ENCODE data around the gene PPM1D. TPM values are rescaled to one million over a fixed set of nuclear protein-coding genes. Genes with fewer than 3 reads are reported as not detected.

PPM1D gene
- polyA plus RNA-seq, 1 donor = 11.9 TPM

- Histone ChIP-seq H3K36me3 (ENCODE audit: control insufficient read depth, insufficient read depth, low read length) (peaks cover 31% of the 10 kb centered on the region), H3K27me3 (ENCODE audit: control insufficient read depth, insufficient read depth, low read length) (no peaks in the 10 kb centered on the region), H3K9me3 (ENCODE audit: control insufficient read depth, low read depth, low read length) (no peaks in the 10 kb centered on the region), H3K4me1 (ENCODE audit: control insufficient read depth, insufficient read depth, low read length) (no peaks in the 10 kb centered on the region), H3K27ac (ENCODE audit: low read length) (no peak overlapping the region), H3K4me3 (ENCODE audit: low read length) (no peak overlapping the region)
- no CpG with 5 or more reads among the region's 4 CpGs for WGBS (ENCODE audit: insufficient coverage, low lambda C conversion rate)
- no peak for DNase-seq
Measured at GRCh38 chr17:60639019-60639330, 39.0 kb downstream of the PPM1D start.

DNA sequence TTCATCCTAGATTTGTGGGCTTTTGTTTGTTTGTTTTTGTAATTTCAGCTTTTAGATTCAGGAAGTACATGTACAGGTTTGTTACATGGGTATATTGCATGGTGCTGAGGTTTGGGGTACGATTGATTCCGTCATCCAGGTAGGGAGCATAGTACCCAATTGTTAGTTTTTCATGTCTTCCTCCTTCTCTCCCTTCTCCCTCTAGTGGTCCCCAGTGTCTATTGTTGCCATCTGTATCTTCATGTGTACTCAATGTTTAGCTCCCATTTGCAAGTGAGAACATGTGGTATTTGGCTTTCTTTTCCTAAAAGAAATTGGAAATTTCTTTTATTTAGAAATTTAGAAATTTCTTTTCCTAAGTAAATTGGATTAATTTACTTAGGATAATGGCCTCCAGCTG, 40.5 kb downstream of the PPM1D start:
- no peaks in the 10 kb centered on the region for H3K27me3 ChIP-seq (ENCODE audit: control insufficient read depth, insufficient read depth, low read length)
- H3K9me3 ChIP-seq (ENCODE audit: control insufficient read depth, low read depth, low read length) = no peaks in the 10 kb centered on the region
- no peaks in the 10 kb centered on the region for H3K4me1 ChIP-seq (ENCODE audit: control insufficient read depth, insufficient read depth, low read length)
- peaks cover 27% of the 10 kb centered on the region for H3K36me3 ChIP-seq (ENCODE audit: control insufficient read depth, insufficient read depth, low read length)
- WGBS (ENCODE audit: insufficient coverage, low lambda C conversion rate) = no CpG with 5 or more reads among the region's 2 CpGs
- H3K27ac ChIP-seq (ENCODE audit: low read length) = no peak overlapping the region
- no peak overlapping the region for H3K4me3 ChIP-seq (ENCODE audit: low read length)
- DNase-seq = no peak

- WGBS (ENCODE audit: insufficient coverage, low lambda C conversion rate) = 100% methylated on average over 1 of the region's 3 CpGs
- H3K36me3 ChIP-seq (ENCODE audit: control insufficient read depth, insufficient read depth, low read length) = peaks cover 25% of the 10 kb centered on the region
- no peak for DNase-seq
Measured at GRCh38 chr17:60641126-60641525, 41.1 kb downstream of the PPM1D start.

DNA sequence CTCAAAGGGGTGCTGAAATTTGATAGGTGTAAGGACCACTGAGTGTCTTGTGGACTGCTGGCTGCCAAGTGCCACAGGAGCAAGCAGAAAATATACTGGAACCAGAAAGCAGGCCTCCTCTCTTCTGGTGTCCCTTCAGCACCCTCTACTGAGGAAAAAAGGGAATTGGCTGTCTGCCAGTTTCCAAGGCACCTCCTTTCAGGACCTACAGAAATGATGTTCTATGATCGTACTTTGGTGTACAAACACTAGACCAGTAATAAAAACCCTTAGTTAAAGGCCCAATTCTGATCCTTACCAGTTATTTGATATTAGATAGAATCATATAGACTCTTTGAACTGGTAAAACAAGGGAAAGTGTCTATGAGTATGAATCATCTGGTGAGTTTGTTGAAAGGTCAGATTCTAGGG, 41.8 kb downstream of the PPM1D start:
- H3K4me3 ChIP-seq (ENCODE audit: low read length) = no peak overlapping the region
- peak; percentile 63 to 75 for DNase-seq
- no peaks in the 10 kb centered on the region for H3K4me1 ChIP-seq (ENCODE audit: control insufficient read depth, insufficient read depth, low read length)
- peaks cover 18% of the 10 kb centered on the region for H3K36me3 ChIP-seq (ENCODE audit: control insufficient read depth, insufficient read depth, low read length)
- no CpG with 5 or more reads among the region's 1 CpG for WGBS (ENCODE audit: insufficient coverage, low lambda C conversion rate)
- H3K27me3 ChIP-seq (ENCODE audit: control insufficient read depth, insufficient read depth, low read length) = no peaks in the 10 kb centered on the region
- H3K9me3 ChIP-seq (ENCODE audit: control insufficient read depth, low read depth, low read length) = no peaks in the 10 kb centered on the region
- H3K27ac ChIP-seq (ENCODE audit: low read length) = no peak overlapping the region

More at GRCh38 chr17:60641126-60641525, 41.1 kb downstream of the PPM1D start:
- no peak overlapping the region for H3K27ac ChIP-seq (ENCODE audit: low read length)
- no peak overlapping the region for H3K4me3 ChIP-seq (ENCODE audit: low read length)
- H3K4me1 ChIP-seq (ENCODE audit: control insufficient read depth, insufficient read depth, low read length) = no peaks in the 10 kb centered on the region
- no peaks in the 10 kb centered on the region for H3K9me3 ChIP-seq (ENCODE audit: control insufficient read depth, low read depth, low read length)
- no peaks in the 10 kb centered on the region for H3K27me3 ChIP-seq (ENCODE audit: control insufficient read depth, insufficient read depth, low read length)

DNA sequence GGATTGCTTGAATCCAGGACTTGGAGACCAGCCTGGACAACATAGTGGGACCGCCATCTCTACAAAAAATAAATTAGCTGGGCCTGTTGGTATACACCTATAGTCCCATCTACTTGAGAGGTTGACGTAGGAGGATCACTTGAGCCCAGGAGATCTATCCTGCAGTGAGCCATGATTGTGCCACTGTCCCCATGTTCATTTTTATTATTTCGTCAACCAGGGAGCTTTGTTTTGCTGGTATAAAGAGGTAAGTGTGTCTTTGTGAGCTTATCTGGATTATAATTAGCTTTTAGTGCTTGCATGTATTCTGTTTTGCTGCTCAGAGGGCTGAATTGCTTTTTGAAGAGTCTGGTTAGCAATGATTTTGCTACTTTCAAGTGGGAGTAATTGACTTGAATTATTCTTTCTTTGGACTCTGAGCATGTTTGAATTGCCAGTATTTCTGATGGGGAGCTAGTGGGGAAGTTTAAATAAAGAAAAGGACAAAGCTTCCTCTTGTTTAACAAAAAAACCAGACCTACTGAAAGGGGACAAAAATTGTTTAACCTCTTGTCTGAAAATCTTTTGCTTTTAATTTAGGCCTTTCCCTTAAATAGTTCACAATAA, 46.0 kb downstream of the PPM1D start:
- H3K27me3 ChIP-seq (ENCODE audit: control insufficient read depth, insufficient read depth, low read length) = no peaks in the 10 kb centered on the region
- no CpG with 5 or more reads among the region's 3 CpGs for WGBS (ENCODE audit: insufficient coverage, low lambda C conversion rate)
- peaks cover 28% of the 10 kb centered on the region for H3K36me3 ChIP-seq (ENCODE audit: control insufficient read depth, insufficient read depth, low read length)
- H3K4me1 ChIP-seq (ENCODE audit: control insufficient read depth, insufficient read depth, low read length) = no peaks in the 10 kb centered on the region
- no peaks in the 10 kb centered on the region for H3K9me3 ChIP-seq (ENCODE audit: control insufficient read depth, low read depth, low read length)
- H3K4me3 ChIP-seq (ENCODE audit: low read length) = no peak overlapping the region
- no peak for DNase-seq
- no peak overlapping the region for H3K27ac ChIP-seq (ENCODE audit: low read length)

DNA sequence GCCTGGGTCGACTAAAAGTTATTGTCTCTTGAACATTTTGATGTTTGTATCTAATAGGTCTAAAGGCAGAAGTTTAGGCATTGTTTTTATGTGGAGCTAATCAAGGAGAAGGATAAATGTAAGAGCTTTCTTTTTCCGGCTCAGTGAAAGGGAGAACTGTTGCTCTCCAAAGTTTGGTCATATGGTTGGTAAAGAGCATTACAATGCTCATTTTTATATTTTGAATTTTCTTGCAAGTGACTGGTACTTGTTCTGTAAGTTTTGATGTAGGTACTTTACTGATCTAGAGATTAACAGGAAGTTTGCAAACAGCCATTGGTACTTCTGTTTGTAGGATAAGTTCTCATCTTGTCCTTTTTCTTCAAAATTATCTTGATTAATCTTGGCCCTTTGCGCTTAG, 46.7 kb downstream of the PPM1D start:
- Histone ChIP-seq H3K27me3 (ENCODE audit: control insufficient read depth, insufficient read depth, low read length) (no peaks in the 10 kb centered on the region), H3K9me3 (ENCODE audit: control insufficient read depth, low read depth, low read length) (no peaks in the 10 kb centered on the region), H3K27ac (ENCODE audit: low read length) (no peak overlapping the region), H3K4me3 (ENCODE audit: low read length) (no peak overlapping the region), H3K4me1 (ENCODE audit: control insufficient read depth, insufficient read depth, low read length) (no peaks in the 10 kb centered on the region), H3K36me3 (ENCODE audit: control insufficient read depth, insufficient read depth, low read length) (peaks cover 29% of the 10 kb centered on the region)
- no peak for DNase-seq
- 68% methylated on average over 2 of the region's 3 CpGs for WGBS (ENCODE audit: insufficient coverage, low lambda C conversion rate)

GRCh38 chr17:60647705-60648104, 47.7 kb downstream of the PPM1D start:
- 100% methylated on average over 1 of the region's 1 CpG for WGBS (ENCODE audit: insufficient coverage, low lambda C conversion rate)
- no peaks in the 10 kb centered on the region for H3K4me1 ChIP-seq (ENCODE audit: control insufficient read depth, insufficient read depth, low read length)
- H3K27ac ChIP-seq (ENCODE audit: low read length) = no peak overlapping the region
- DNase-seq = no peak
- no peaks in the 10 kb centered on the region for H3K27me3 ChIP-seq (ENCODE audit: control insufficient read depth, insufficient read depth, low read length)
- peaks cover 29% of the 10 kb centered on the region for H3K36me3 ChIP-seq (ENCODE audit: control insufficient read depth, insufficient read depth, low read length)
- no peak overlapping the region for H3K4me3 ChIP-seq (ENCODE audit: low read length)
- no peaks in the 10 kb centered on the region for H3K9me3 ChIP-seq (ENCODE audit: control insufficient read depth, low read depth, low read length)

DNA sequence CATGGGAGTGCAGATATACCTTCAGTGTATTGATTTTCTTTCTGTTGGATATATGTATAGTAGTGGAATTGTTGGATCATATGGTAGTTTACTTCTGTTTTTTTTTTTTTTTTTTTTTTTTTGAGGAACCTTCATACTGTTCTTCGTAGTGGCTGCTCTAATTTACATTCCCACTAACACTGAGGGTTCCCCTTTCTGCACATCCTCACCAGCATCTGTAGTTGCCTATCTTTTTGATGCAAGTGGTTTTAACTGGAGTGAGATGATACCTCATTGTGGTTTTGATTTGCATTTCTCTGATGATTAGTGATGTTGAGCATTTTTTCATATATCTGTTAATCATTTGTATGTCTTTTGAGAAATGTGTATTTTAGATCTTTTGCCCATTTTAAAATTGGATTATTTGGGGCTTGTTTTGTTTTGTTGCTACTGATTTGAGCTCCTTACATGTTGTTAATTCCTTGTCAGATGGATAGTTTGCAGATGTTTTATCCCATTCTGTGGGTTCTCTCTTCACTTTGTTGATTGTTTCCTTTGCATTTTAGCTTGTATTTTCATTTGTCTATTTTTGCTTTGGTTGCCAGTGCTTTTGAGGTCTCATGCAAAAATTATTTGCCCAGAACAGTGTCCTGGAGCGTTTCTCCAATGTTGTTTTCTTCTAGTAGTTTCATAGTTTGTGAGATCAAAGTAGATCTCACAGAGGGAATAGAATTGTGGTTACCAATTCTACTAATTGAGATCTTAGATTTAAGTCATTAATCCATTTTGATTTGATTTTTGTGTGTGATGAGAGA, 52.7 kb downstream of the PPM1D start:
- no peak for DNase-seq
- Histone ChIP-seq H3K27me3 (ENCODE audit: control insufficient read depth, insufficient read depth, low read length) (no peaks in the 10 kb centered on the region), H3K27ac (ENCODE audit: low read length) (no peak overlapping the region), H3K36me3 (ENCODE audit: control insufficient read depth, insufficient read depth, low read length) (peaks cover 34% of the 10 kb centered on the region), H3K4me1 (ENCODE audit: control insufficient read depth, insufficient read depth, low read length) (no peaks in the 10 kb centered on the region), H3K4me3 (ENCODE audit: low read length) (no peak overlapping the region), H3K9me3 (ENCODE audit: control insufficient read depth, low read depth, low read length) (no peaks in the 10 kb centered on the region)
- WGBS (ENCODE audit: insufficient coverage, low lambda C conversion rate) = 100% methylated on average over 1 of the region's 2 CpGs

GRCh38 chr17:60653569-60653968, 53.6 kb downstream of the PPM1D start:
- Histone ChIP-seq H3K36me3 (ENCODE audit: control insufficient read depth, insufficient read depth, low read length) (peaks cover 34% of the 10 kb centered on the region), H3K4me1 (ENCODE audit: control insufficient read depth, insufficient read depth, low read length) (no peaks in the 10 kb centered on the region), H3K27ac (ENCODE audit: low read length) (no peak overlapping the region), H3K9me3 (ENCODE audit: control insufficient read depth, low read depth, low read length) (no peaks in the 10 kb centered on the region), H3K27me3 (ENCODE audit: control insufficient read depth, insufficient read depth, low read length) (no peaks in the 10 kb centered on the region), H3K4me3 (ENCODE audit: low read length) (no peak overlapping the region)
- DNase-seq = no peak
- no CpG with 5 or more reads among the region's 1 CpG for WGBS (ENCODE audit: insufficient coverage, low lambda C conversion rate)

- Histone ChIP-seq H3K4me1 (ENCODE audit: control insufficient read depth, insufficient read depth, low read length) (no peaks in the 10 kb centered on the region), H3K4me3 (ENCODE audit: low read length) (no peak overlapping the region), H3K27me3 (ENCODE audit: control insufficient read depth, insufficient read depth, low read length) (no peaks in the 10 kb centered on the region), H3K27ac (ENCODE audit: low read length) (no peak overlapping the region), H3K36me3 (ENCODE audit: control insufficient read depth, insufficient read depth, low read length) (peaks cover 14% of the 10 kb centered on the region), H3K9me3 (ENCODE audit: control insufficient read depth, low read depth, low read length) (no peaks in the 10 kb centered on the region)
- WGBS (ENCODE audit: insufficient coverage, low lambda C conversion rate) = no CpG with 5 or more reads among the region's 5 CpGs
- DNase-seq = no peak
Measured at GRCh38 chr17:60656499-60656898, 56.5 kb downstream of the PPM1D start.

- Histone ChIP-seq H3K36me3 (ENCODE audit: control insufficient read depth, insufficient read depth, low read length) (peaks cover 19% of the 10 kb centered on the region), H3K27me3 (ENCODE audit: control insufficient read depth, insufficient read depth, low read length) (no peaks in the 10 kb centered on the region), H3K9me3 (ENCODE audit: control insufficient read depth, low read depth, low read length) (no peaks in the 10 kb centered on the region), H3K4me1 (ENCODE audit: control insufficient read depth, insufficient read depth, low read length) (no peaks in the 10 kb centered on the region), H3K4me3 (ENCODE audit: low read length) (no peak overlapping the region), H3K27ac (ENCODE audit: low read length) (no peak overlapping the region)
- WGBS (ENCODE audit: insufficient coverage, low lambda C conversion rate) = 60% methylated on average over 1 of the region's 1 CpG
- DNase-seq = no peak
Measured at GRCh38 chr17:60659156-60659555, 59.2 kb downstream of the PPM1D start.

Measured in large intestine (tissue), 3 donors.